WI38 (cell line): ENCODE results near the gene CUTA.
A peak's percentile ranks its signal among the peaks of the same experiment; 100 is the strongest.

Experiments
- H3K4me3 ChIP-seq: 2 replicates; pipeline ENCODE4 v1.5.1; 2011; ENCODE audit warnings: low read depth, mild to moderate bottlenecking, control low read depth, low read length
- TF ChIP-seq, protein P1 (sequence below): IDR thresholded peaks from 2 replicates; pipeline ENCODE4 v1.5.1; 2012; ENCODE audit warnings: low read depth, mild to moderate bottlenecking, control low read depth, low read length

CUTA gene

DNA sequence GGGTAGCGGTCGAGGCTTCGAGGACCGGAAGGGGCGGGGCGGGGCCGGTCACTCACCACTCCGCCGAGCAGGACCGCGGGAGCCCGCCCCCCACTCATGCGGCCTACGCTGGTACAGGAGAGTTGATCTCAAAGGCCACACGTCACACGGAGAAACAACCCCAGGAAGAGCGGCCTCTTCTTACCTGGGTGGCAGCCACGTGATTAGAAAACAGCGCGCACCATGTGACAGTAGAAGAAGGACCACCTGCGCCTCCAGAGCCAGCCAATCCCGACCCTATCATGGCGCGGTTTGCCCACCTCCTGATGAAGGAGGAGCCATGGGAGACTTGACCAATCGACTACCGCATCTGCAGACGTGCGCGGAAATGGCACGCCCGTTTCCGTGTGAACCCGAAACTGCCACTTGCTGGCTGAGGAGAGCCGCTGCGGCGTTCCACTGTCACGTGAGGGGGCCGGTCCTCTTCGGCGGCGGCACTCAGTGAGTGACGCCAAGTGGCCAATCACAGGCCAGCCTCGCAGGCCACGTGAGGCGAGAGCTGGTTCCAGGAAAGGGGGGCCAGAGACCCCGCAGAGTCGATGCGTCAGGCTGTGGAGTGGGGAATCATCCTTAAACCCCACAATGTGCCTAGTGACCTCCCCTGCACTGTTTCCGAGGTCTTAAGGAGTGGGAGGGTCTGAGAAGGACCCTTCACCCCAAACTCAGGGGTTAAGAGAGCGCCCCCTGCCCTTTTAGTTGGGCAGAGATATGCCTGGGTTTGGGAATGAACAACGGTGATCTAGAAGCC is at the start of gene CUTA:
Gene CUTA, minus strand, starts transcription at position 205 of the 787 bp plus-strand sequence. Its CDS starts 107 bp downstream, at position 98.
- TF ChIP-seq, protein P1, sequence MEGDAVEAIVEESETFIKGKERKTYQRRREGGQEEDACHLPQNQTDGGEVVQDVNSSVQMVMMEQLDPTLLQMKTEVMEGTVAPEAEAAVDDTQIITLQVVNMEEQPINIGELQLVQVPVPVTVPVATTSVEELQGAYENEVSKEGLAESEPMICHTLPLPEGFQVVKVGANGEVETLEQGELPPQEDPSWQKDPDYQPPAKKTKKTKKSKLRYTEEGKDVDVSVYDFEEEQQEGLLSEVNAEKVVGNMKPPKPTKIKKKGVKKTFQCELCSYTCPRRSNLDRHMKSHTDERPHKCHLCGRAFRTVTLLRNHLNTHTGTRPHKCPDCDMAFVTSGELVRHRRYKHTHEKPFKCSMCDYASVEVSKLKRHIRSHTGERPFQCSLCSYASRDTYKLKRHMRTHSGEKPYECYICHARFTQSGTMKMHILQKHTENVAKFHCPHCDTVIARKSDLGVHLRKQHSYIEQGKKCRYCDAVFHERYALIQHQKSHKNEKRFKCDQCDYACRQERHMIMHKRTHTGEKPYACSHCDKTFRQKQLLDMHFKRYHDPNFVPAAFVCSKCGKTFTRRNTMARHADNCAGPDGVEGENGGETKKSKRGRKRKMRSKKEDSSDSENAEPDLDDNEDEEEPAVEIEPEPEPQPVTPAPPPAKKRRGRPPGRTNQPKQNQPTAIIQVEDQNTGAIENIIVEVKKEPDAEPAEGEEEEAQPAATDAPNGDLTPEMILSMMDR, result no peak
- H3K4me3 ChIP-seq, result peak within 1 kb of the TSS; percentile 66

DNA sequence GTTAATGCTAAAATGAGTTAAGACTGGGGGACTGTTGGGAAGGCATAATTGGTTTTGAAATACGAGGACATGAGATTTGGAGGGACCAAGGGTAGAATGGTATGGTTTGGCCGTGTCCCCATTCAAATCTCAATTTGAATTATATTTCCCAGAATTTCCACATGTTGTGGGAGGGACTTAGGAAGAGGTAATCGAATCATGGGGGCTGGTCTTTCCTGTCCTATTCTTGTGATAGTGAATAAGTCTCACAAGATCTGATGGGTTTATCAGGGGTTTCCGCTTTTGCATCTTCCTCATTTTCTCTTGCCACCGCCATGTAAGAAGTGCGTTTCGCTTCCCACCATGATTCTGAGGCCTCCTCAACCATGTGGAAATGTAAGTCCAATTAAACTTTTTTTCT is 49.2 kb upstream of the CUTA start:
- TF ChIP-seq, protein P1, result no peak

GRCh38 chr6:33466075-33466735 is 48.3 kb upstream of the CUTA start:
- H3K4me3 ChIP-seq, result no peak overlapping the region
- TF ChIP-seq, protein P1, result no peak

More for the DNA sequence above, 49.2 kb upstream of the CUTA start:
- H3K4me3 ChIP-seq, result no peak overlapping the region

DNA sequence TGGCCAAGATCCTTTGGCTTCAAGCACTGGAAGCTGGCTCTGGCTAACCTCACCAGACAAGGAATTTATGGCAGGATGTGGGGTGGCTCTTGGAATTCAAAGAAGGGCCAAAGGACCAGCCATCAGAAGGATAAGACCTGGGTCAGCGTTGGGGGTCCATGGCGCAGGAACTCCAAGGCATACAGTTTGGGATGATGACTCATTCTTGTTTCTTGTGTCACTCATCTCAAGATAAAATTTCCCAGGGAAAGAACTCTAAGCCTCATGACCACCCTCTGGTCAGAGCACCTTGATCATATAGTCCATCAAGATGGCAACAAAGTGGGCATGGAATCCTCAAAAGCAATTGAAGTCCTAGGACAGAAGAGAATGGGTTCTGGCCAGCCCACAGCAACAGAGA is 41.3 kb upstream of the CUTA start:
- TF ChIP-seq, protein P1, result no peak
- H3K4me3 ChIP-seq, result no peak overlapping the region

DNA sequence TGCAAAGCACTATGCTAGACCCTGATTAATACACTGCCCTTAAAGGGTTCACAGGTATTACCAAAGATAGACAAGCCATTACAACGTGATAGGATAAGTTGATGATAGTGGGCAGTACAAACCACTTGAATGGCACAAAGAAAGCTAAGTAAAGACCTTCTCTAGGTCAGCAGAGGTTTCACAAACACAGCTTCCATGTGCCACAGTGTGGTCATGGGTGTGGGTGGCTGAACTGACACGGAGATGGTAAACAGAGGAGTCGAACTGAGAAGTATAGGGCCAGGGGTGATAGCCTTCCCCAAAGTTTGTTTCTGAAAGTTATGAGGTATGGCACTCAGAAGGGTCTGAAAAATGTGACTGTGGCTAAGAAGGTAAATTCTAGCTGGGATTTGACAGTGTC is 40.8 kb upstream of the CUTA start:
- H3K4me3 ChIP-seq, result no peak overlapping the region
- TF ChIP-seq, protein P1, result no peak

DNA sequence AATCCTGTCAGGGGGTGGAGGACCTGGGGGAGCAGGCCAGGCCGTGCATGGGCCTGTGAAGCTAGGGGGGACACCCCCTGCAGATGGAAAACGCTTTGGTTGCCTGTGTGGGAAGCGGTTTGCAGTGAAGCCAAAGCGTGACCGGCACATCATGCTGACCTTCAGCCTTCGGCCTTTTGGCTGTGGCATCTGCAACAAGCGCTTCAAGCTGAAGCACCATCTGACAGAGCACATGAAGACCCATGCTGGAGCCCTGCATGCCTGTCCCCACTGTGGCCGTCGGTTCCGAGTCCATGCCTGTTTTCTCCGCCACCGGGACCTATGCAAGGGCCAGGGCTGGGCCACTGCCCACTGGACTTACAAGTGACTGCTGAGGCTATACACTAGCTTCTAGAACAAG is 38.2 kb upstream of the CUTA start:
- TF ChIP-seq, protein P1, result no peak
- no peak overlapping the region for H3K4me3 ChIP-seq

DNA sequence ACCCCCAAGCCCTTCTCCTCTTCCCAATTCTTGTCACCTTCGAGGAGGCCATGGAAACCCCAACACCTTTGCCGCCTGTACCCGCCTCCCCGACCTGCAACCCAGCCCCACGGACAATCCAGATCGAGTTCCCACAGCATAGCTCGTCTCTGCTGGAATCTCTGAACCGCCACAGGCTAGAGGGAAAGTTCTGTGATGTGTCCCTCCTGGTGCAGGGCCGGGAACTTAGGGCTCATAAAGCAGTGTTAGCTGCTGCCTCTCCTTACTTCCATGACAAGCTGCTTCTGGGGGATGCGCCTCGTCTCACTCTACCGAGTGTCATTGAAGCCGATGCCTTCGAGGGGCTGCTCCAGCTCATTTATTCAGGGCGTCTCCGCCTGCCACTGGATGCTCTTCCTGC is 37.1 kb upstream of the CUTA start:
- peak overlapping the region; percentile 77 for H3K4me3 ChIP-seq
- TF ChIP-seq, protein P1, result no peak
